Activated naive CD4-positive, alpha-beta T cell treated with anti-CD3 and anti-CD28 coated beads, Interleukin-2, amount 50 U/mL, for 72 hours (primary cell): ENCODE results near the gene SALL4. TPM values are rescaled to one million over a fixed set of nuclear protein-coding genes. Genes with fewer than 3 reads are reported as not detected.
"Not testable (repeated sequence)": the region's sequence is repeated elsewhere in the genome, so short reads cannot be mapped to it uniquely, and the experiment has no call there.

Source experiments
- ATAC-seq, 2 donors: fragments of 150-1000 bp; cut with Tn5 transposase; 2 replicates each; pipeline ENCODE4 v1.10.0; 2021; ENCODE audit warnings: mild to moderate bottlenecking in 2 of 2, moderate library complexity in 2 of 2
- DNase-seq, 2 donors: peaks; one replicate each; pipeline ENCODE4 v3.0.0; 2021 to 2022; ENCODE audit warnings: low spot score in 2 of 2
- H3K27ac Mint-ChIP-seq, 2 donors: one replicate each; pipeline ENCODE4 v1.8.0; 2022; ENCODE audit warnings: mild to moderate bottlenecking in 2 of 2, mixed read lengths in 2 of 2
- H3K36me3 Mint-ChIP-seq, 2 donors: one replicate each; pipeline ENCODE4 v1.8.0; 2022; ENCODE audit warnings: mixed read lengths in 2 of 2
- H3K9me3 Mint-ChIP-seq, 2 donors: one replicate each; pipeline ENCODE4 v1.8.0; 2022; ENCODE audit warnings: mixed read lengths in 2 of 2
- total RNA-seq, 2 donors: library from RNA; stranded (reverse); gene quantifications; one replicate each; pipeline ENCODE4 v1.2.3, GENCODE V29; 2022

Gene SALL4
- total RNA-seq, 2 donors from 2014 or later, result 0.12 to 0.36 TPM

DNA sequence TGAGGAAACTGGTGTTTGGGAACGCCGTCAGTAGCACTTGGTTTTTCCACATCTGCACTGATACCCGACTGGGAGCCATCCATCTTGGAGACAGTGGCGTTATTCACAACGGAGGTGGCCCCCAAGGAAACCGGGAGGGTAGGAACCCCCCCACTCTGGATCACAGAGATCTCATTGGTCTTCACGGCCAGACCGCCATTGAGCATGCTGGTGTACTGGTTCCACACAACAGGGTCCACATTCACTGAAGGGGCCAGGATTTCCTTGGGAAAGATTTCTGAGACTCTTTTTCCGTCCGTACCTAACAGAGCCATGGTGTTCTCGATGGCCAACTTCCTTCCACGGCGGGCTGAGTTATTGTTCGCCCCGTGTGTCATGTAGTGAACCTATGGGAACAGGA, 18.0 kb downstream of the SALL4 start:
- no peak for DNase-seq
- H3K36me3 Mint-ChIP-seq, result no peaks in the 10 kb centered on the region
- H3K27ac Mint-ChIP-seq, result no peak overlapping the region
- no peak for ATAC-seq
- no peaks in the 10 kb centered on the region for H3K9me3 Mint-ChIP-seq

DNA sequence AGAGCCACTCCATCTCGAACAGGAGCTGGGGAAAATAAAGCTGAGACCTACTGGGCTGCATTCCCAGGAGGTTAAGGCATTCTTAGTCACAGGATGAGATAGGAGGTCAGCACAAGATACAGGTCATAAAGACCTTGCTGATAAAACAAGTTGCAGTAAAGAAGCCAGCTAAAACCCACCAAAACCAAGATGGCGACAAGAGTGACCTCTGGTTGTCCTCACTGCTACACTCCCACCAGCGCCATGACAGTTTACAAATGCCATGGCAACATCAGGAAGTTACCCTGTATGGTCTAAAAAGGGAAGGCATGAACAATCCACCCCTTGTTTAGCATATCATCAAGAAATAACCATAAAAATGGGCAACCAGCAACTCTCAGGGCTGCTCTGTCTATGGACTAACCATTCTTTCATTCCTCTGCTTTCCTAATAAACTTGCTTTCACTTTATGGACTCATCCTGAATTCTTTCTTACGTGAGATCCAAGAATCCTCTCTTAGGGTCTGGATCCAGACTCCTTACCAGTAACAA, 24.0 kb downstream of the SALL4 start:
- not testable (repeated sequence) for DNase-seq, ATAC-seq, H3K36me3 Mint-ChIP-seq, H3K9me3 Mint-ChIP-seq, H3K27ac Mint-ChIP-seq

DNA sequence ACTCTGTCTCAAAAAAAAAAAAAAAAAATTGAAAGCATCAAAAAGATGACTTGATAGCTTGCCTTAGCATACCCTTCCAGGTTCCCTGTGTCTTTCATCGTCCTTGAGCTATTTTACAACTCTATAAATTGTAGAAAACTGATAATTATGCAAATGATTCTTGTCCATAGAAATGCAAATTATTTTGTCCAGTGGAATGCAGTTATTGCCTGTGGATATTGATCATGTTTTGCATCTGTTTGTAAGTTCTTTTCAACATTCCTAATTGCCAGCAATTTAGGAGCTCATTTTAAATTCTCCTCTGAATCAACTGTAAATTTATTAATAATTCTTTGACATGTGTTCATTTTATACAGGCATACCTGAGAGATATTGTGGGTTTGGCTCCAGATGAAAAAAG, 27.1 kb downstream of the SALL4 start:
- DNase-seq (no peak), ATAC-seq (no peak)
- Mint-ChIP-seq H3K36me3 (no peaks in the 10 kb centered on the region), H3K27ac (no peak overlapping the region), H3K9me3 (peaks cover 0 to 10% of the 10 kb centered on the region in 2 donors)

DNA sequence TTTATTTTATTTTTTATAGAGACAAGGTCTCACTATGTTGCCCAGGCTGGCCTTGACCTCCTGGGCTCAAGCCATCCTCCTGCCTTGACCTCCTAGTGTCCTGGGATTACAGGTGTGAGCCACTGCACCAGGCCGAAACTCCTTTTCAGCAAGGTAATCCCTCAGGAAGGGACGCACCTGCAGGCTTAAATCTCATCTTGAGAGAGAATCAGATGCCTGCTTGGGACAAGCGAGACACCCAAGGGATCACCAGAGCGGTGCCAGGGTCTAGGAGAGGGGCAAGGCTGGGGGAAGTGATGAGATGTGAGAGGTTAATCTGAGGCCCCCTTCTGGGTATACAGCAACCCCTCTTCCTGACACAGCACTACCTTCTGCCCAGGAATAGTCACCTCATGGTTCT, 30.1 kb downstream of the SALL4 start:
- Mint-ChIP-seq H3K9me3 (no peaks in the 10 kb centered on the region), H3K36me3 (peaks cover 8 to 12% of the 10 kb centered on the region in 2 donors), H3K27ac (no peak overlapping the region)
- ATAC-seq (no peak), DNase-seq (no peak)

DNA sequence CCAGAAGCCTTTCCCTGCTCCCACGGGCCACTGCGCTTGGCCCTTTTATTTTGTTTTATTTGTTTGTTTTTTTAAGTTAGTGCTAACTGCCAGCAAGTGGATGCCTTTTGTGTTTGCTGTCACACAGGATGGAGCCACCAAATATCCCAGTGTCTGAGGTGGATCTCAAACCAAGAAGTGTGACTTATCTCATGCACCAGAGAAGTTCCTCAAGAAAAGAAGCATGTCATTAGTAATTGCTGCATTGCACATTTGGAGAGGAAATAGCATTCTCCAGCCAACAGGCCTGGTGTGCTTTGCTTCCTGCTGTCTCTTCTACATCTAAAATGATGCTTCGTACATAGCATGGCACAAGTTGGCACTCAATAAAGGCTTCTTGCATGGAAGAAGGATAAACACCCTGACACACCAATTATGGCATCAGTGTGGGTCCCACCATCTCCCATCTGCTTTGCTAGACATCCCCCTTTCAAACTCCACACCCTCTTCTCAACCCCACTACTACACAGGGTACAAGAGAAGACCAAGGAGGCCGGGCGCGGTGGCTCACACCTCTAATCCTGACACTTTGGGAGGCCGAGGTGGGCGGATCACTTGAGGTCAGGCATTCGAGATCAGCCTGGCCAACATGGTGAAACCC, 32.2 kb downstream of the SALL4 start:
- ATAC-seq, result no peak
- peaks cover 8 to 12% of the 10 kb centered on the region in 2 donors for H3K36me3 Mint-ChIP-seq
- no peak overlapping the region for H3K27ac Mint-ChIP-seq

DNA sequence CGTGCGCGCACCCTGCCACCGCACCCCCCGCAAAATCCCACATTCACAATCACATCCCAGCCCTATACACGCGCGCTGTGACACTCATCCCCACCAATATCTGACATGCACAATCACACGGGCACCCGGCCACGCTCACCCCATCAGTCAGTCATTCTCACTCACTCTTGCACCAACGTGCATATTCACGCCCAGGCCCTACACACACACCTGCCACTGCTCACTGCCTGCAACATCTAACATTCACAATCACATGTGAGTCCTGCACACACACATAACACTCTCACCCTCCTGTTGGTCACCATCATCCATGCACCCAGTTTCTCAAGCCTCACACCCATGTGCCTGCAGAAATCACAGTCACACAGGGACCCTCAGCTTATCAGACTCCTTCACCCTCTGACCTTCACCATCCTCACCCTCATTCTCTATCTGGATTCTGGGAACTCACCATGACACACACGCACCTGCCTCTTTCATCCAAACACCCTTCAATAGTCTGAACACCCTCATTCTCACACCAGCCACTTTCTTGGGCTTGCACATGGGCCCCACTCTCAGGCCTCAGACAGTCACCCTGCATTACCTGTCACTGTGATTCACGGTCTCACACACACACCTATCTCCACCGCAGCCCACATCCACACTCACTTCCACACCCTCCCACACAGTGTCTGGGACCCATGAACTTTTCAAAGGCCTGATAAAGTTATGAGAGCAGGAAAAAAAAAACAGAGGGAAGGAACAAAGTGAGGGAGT, 33.4 kb downstream of the SALL4 start:
- ATAC-seq, result no peak
- H3K36me3 Mint-ChIP-seq, result peaks cover 8 to 12% of the 10 kb centered on the region in 2 donors
- DNase-seq, result no peak
- no peaks in the 10 kb centered on the region for H3K9me3 Mint-ChIP-seq
- H3K27ac Mint-ChIP-seq, result no peak overlapping the region

More for the DNA sequence above, 32.2 kb downstream of the SALL4 start:
- no peak for DNase-seq
- H3K9me3 Mint-ChIP-seq, result no peaks in the 10 kb centered on the region

DNA sequence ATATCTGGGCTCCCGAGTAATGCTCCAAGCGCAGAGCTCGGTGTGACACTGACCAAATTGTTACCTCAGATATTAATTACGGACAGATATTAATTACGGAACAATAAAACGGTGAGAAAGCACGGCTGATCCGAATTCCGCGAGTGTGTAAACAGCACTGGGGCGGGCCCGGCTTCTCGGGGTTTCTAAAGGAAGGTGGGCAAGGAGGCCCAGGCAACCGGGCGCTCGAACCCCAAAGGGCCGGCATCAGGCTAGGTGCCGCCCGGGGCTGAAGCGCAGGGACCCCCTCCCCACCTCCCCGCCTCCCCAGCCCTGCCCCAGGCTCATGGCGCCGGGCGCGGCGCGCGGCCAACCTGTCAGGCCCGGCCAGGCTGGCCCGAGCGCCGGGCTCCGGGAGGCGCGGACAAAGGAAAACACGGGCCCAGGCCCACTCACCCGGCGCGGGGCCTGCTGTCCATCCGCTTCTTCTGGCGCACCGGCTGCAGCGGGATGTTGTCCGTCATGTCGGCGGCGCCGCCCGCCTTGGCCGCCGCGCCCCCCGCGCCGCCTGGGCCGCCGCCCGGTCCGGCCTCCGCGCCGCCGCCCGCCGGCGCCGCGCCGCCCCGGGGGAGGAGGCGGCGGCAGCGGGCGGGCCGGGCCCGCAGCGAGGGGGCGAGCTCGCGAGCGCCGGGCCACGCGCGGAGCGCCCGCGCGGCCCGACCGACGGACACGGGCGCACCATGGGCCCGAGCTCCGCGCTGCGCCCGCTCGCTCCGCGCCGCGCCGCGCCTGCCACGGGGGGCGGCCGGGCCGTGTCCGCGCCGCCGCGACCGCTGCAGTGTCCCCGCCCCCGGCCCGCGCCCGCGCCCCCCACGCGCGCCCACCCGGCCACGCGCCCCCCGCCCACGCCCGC, 34.2 kb downstream of the SALL4 start, which contains the start of gene ATP9A:
TSS of gene ATP9A (minus strand) at position 524 of the 892 bp plus-strand sequence. CDS start at position 503, 21 bp downstream.
- no peaks in the 10 kb centered on the region for H3K9me3 Mint-ChIP-seq
- peak in 1 of 2 donors; percentile 31 for ATAC-seq
- H3K36me3 Mint-ChIP-seq, result peaks cover 8 to 12% of the 10 kb centered on the region in 2 donors
- no peak within 1 kb of the TSS for H3K27ac Mint-ChIP-seq
- DNase-seq, result no peak

DNA sequence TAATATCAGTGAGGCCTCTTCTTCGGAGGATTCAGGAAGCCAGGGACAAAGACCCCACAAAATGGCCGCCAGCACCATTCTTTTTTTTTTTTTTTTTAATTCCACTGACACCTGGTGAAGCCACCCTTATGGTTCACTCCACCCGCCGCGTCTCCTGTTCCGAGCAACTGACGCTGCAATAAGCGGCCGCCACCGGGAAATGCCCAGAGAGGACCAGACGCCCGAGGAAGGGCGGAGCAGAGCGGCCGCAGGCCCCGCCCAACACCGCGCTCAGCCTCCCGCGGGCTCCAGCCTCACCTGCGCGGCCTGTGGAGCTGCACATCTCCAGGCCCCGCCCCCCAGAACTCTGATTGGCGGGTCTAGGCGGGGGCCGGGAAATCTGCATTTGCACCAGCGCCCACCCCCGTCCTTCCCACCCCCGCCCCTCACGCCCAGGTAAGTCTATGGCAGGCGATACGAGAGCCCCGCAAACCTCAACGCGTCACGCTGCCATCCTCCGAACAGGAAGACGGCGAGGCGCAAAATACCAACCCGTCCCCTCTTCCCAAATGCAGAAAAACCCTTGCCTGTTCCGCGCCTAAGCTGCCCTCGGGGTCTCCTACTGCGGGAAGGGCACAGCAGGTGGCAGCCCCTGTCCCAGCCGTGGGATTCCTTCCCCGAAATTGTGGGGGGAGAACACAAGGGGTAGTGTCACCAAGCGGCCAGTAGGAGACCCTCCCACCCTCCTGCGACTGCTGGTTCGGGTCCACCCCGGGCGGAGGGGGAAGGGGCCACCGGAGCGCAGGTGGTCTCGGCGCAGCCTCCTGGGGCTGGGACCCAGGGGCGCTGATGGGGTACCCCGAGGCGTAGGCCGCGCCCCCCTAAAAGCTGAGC, 35.1 kb downstream of the SALL4 start:
- peak in 1 of 2 donors; percentile 72 for DNase-seq
- Mint-ChIP-seq H3K27ac (no peak overlapping the region), H3K9me3 (no peaks in the 10 kb centered on the region), H3K36me3 (peaks cover 8 to 12% of the 10 kb centered on the region in 2 donors)
- peak; percentile 82 to 97 for ATAC-seq

DNA sequence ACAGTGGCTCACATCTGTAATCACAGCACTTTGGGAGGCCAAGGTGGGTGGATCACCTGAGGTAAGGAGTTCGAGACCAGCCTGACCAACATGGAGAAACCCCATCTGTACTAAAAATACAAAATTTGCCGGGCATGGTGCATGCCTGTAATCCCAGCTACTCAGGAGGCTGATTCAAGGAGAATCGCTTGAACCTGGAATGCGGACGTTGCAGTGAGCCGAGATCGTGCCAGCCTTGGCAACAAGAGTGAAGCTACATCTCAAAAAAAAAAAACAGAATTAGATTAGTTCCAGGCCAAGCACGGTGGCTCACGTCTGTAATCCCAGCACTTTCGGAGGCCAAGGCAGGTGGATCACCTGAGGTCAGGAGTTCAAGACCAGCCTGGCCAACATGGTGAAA, 36.9 kb downstream of the SALL4 start:
- H3K27ac Mint-ChIP-seq, ATAC-seq, H3K9me3 Mint-ChIP-seq, DNase-seq: not testable (repeated sequence)
- H3K36me3 Mint-ChIP-seq, result peaks cover 8 to 12% of the 10 kb centered on the region in 2 donors

DNA sequence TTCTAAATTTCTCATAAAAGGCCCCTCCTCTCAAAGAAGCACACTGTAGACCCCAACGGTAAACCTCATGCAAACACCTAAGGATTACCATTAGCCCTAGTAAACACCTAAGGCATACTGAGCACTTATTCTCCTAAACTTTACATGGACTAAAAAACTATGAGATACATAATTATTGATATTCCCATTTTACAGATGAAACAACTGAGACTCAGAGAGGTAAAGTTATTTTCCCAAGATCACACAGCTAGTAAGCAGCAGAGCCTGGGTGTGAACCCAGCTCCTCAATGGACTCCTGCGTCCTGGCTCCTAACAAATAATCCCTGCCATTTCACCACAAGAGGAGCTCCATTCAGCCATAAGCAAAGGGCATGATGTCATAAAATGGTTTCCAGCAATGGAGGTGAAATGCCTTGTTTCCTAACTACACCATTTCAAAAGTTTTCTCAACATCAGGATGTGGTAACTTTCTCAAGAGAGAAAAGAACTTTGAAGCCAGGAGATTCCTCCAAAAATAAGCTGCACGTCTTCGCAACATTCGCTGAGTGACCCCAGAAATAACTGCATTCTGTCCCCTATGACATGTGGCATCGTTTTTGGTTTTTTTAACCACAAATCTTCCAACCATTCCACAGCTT, 38.2 kb downstream of the SALL4 start:
- H3K27ac Mint-ChIP-seq, result no peak overlapping the region
- peaks cover 6% of the 10 kb centered on the region in 2 donors for H3K36me3 Mint-ChIP-seq
- ATAC-seq (no peak), DNase-seq (no peak)
- H3K9me3 Mint-ChIP-seq, result no peaks in the 10 kb centered on the region

DNA sequence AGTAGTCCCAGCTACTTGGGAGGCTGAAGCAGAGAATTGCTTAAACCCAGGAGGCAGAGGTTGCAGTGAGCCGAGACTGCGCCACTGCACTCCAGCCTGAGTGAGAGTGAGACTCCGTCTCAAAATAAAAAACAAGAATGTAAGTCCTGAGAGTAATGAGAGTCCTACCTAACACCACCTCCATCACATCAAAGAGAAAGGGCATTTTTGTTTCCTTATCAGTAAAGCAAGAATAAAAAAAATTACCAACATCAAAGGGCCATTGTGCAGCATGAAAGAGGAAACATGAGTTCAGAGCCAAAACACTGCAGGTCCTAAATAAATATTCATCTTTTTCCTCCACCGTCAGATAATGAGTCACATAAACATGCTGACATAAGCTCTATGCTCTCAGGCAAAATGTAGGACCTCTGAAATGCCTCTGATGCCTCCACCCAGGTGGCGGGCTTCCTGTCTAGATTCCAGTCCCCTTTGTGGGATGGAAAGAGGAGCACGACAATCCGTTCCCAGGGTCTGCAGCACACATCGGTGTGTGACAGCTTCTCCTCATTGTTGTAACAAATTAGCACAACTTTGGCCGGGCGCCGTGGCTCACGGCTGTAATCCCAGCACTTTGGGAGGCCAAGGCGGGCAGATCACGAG, 41.3 kb downstream of the SALL4 start:
- ATAC-seq, result no peak
- H3K27ac Mint-ChIP-seq, result no peak overlapping the region
- no peak for DNase-seq

DNA sequence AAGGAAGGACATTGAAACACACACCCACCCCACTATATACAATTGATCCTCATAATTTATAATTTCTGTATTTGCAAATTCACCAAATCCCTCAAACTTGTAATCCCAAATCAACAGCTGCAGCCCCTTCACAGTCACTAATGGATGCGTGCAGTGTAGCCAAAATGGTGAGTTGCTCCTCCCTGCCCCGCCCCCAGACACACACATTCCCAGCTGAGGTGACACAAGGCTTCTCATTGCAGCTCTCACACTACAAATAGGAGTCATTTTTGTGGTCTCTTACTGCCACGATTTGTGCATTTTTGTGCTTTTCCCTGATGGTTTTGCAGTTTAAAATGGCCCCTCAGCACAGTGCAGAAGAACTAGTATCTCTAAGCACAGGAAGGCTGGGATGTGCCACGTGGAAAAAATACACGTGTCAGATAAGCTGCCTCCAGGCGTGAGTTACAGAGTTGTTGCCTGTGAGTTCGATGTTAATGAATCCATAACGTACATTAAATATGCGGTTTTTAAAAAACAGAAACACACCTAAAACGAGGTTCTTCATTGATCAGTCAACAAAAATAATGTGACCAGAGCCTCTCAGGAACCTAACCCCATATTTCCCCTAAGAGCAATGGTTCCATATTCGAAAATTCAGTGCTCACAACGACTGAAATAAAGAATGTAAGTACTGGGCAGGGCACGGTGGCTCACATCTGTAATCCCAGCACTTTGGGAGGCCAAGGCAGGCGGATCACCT, 42.4 kb downstream of the SALL4 start:
- no peaks in the 10 kb centered on the region for H3K36me3 Mint-ChIP-seq

More for the DNA sequence above, 41.3 kb downstream of the SALL4 start:
- H3K36me3 Mint-ChIP-seq, result no peaks in the 10 kb centered on the region
- no peaks in the 10 kb centered on the region for H3K9me3 Mint-ChIP-seq

DNA sequence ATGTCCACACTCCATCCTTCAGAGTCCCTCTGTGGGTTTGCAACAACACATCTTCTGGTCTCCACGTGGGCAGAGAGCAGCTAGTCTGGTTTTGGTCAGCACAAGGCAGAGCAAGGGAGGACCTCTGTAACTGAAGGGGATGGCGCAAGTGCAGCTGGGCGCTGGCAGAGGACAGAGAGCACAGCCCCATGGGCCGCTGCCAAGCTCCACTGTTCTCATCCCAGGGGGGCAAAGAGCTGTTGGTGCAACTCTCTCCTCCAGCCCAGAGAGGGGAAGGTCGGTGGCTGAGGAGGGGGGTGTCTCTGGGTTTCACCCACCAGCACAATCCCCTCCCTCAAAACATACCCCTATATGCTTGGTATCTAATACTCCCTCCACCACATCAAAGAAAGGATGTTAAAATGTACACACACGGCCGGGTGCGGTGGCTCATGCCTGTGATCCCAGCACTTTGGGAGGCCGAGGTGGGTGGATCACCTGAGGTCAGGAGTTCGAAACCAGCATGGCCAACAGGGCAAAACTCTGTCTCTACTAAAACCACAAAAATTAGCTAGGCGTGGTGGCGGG, 43.3 kb downstream of the SALL4 start:
- Mint-ChIP-seq H3K36me3 (no peaks in the 10 kb centered on the region), H3K9me3 (no peaks in the 10 kb centered on the region), H3K27ac (no peak overlapping the region)
- DNase-seq (no peak), ATAC-seq (no peak)

More for the DNA sequence above, 42.4 kb downstream of the SALL4 start:
- Mint-ChIP-seq H3K27ac (no peak overlapping the region), H3K9me3 (no peaks in the 10 kb centered on the region)
- ATAC-seq (no peak), DNase-seq (no peak)

DNA sequence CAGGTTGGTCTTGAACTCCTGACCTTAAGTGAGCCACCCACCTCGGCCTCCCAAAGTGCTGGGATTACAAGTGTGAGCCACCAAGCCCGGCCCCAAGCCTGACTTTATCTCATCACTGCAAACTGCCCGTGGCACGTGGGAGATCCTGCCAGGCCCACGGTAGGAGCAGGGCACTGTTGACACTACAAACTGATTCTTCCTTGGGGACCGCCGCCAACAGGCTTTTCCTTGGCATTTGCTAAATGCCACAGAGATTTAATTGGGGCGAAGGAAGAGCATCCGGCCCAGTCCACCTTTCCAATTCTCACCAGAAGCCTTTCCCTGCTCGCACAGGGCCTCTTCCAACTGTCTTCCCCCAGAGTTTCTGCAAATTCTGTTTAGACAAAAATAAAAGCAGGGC, 45.1 kb downstream of the SALL4 start:
- Mint-ChIP-seq H3K27ac (no peak overlapping the region), H3K36me3 (no peaks in the 10 kb centered on the region), H3K9me3 (no peaks in the 10 kb centered on the region)
- no peak for DNase-seq
- no peak for ATAC-seq
